ENCODE data around the gene CYP2J2.

DNA sequence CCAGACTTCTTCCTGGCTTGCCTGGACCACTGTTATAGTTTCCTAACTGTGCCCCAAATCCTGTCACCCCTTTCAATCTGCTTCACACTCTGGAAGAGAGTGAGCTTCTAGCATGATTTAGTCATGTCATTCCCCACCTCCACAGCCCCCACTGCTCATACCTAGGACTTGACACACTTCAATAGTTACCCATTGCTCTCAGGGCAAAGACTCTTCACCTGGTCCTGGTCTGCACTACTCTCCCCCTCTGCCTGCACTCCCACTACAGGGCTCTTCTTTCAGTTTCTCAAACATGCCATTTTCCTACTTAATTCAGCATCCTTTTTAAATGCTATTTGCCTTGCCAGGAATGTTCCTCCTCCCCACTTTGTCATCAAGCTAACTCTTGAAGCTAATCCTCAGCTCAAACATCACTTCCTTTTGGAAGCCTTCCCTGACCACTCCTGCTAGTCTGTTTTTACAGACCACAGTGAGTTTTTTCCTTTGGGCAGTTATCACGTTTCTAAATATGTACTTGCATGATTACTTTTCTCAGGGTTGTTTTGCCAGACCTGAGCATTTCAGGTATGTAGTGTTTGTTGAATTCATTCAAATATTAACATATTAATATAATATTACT lies 24.7 kb downstream of the CYP2J2 start:
- TF ChIP-seq, protein P1, sequence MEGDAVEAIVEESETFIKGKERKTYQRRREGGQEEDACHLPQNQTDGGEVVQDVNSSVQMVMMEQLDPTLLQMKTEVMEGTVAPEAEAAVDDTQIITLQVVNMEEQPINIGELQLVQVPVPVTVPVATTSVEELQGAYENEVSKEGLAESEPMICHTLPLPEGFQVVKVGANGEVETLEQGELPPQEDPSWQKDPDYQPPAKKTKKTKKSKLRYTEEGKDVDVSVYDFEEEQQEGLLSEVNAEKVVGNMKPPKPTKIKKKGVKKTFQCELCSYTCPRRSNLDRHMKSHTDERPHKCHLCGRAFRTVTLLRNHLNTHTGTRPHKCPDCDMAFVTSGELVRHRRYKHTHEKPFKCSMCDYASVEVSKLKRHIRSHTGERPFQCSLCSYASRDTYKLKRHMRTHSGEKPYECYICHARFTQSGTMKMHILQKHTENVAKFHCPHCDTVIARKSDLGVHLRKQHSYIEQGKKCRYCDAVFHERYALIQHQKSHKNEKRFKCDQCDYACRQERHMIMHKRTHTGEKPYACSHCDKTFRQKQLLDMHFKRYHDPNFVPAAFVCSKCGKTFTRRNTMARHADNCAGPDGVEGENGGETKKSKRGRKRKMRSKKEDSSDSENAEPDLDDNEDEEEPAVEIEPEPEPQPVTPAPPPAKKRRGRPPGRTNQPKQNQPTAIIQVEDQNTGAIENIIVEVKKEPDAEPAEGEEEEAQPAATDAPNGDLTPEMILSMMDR (IDR thresholded peaks at IDR 0.05; ENCODE audit: low read depth, low read length): no peak
- TF ChIP-seq POLR2A (IDR thresholded peaks at IDR 0.05; ENCODE audit: extremely low read depth, insufficient read length): no peak
